HG03432 (cell line): Measurements from ENCODE around the gene ZNF638.

Experiments
- ATAC-seq: cut with Tn5 transposase; IDR thresholded peaks from one replicate; pipeline ENCODE4 v1.9.1; 2021; ENCODE audit warnings: mild to moderate bottlenecking, moderate library complexity; ENCODE audit not compliant: unreplicated experiment

The ZNF638 gene

DNA sequence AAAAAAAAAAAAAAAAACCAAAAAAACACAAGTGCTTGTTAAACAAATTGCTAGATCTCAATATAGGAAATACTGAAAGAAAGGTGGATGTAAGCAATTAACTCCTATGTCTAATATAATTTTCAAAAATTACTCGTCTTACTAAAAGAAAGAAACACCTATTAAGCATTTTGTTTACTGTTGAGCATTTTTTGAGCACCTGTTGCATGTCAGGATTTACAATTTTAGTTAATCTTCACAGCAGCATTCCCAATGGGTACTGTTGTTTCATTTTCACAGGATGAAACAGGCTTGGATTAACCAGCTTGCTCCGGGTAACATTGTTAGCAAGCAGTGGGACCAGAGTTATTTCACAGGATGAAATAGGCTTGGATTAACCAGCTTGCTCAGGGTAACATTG lies 4.8 kb downstream of the ZNF638 start:
- ATAC-seq: no peak

DNA sequence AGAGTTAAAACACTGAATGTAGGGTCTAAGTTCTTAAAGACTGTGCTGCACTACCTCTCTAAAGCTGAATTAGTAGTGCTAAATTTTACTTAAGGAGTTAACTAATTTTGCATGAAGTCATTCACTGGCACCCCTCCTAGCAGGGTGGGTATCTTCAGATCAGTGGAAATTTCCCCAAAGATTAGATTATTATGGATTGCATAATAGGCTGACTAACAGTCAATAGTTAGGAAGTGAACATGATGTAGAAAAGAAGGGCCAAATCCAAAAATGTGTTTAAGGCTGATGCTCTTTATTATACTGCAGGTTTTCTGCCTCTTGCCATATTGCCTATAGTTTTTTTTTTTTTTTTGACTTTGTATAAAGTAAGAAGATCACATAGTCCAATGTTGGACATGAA lies 5.2 kb downstream of the ZNF638 start:
- ATAC-seq: no peak

DNA sequence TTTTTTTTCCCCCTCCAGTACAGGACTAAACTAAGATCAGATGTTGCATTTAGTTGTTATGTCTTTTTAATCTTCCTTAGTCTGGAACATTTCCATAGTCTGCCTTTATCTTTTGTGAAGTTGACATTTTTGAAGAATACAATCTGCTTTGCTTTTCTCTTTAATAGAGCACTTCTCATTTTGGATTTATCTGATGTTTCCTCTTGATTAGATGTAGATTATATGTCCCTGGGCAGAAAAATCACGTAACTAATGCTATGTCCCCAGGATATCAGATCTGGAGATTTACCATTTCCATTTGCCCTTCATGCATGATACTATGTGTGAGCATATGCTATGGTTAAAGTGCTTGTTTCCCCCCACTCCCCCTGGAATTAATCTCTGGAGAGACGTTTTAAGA lies 6.2 kb downstream of the ZNF638 start:
- no peak for ATAC-seq

DNA sequence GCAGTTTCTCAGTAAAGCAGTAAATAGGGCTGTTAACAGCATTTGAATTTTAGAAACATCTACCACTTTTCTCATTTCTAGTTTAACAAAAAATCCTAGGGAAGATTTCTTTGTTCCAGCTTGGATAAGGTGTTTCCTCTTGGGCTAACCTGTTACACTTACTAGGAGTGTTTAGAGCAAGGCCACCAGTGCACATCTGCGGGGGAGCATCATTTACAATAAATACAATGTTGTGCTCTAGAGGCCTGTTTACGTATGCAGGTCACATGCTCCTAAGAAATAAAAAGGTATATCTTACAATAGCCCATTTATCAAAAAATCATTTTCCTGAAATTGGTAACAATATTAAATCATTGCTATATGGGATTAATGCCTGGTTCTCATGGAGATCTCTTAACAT lies 8.1 kb downstream of the ZNF638 start:
- no peak for ATAC-seq

DNA sequence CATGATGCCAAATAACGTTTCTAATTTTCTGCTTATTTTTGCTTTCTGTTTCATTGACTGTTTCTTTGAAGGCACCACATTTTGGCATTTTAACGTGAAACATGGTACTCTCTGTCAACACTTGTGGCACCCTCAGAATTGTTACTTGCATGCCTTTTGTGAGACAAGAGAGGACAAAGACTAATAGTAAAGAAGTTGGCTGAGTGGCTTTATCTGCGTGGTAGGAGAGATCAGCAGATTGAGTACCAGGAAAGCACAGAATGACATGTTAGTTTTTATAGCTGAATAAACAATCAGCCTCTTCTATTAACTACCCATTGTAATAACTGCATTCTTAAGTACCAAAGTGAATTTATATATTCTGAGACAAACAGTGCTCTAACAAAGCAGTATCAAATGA lies 8.6 kb downstream of the ZNF638 start:
- no peak for ATAC-seq

DNA sequence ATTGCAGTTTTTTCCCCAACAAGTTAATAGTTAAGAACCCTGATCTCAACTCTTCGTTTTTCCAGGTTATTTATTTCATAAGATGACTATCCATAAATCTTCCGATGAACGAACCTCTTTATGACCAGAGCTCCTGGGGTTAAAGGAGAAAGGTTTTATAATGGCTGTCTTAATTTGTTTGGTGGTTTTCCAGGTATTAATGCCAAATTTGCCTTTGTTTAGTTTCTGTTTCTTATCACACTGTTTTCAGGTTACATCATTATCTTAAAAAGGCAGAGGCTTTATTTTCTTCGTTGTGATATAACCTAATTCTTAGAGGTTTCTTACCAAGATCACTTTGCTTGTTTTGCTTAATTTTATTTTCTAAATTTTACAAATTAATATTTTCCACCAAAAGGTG lies 10.1 kb downstream of the ZNF638 start:
- ATAC-seq: no peak

DNA sequence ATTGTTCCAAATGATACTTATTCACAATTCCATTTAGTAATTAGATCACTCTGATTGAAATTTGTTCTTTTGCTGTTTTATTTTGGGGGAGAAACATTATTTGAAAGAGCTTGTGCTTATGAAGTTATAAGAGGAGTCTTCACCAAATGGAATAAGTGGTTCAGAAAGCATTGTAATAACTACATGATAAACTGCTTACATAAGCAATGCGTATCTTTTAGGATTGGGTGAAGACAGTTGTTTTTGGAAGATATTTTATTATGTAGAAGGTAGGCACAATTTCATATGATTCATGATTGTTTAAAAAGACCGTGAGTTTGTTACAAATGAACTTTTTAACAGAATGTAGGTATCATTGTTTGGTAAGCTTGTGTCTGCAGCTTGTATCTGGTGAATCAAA lies 14.5 kb downstream of the ZNF638 start:
- ATAC-seq: no peak

DNA sequence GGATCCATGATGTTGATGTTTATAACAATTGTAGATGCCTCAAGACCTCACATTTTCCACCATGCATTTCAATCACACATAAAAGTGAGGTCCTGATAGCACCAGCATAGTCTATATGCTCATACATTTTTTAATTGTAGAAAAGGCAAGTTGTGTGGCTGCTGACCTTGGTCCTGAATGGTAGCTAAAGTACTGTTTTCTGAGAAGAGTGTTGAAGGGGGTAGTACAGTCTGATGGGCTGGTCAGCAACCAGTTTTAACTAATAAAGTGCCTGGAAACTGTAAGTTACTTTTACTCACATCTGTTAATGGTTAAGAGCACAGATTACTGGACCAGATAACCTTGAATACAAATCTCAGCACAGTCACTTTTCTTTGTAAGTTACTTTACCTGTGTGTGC lies 15.9 kb downstream of the ZNF638 start:
- no peak for ATAC-seq

DNA sequence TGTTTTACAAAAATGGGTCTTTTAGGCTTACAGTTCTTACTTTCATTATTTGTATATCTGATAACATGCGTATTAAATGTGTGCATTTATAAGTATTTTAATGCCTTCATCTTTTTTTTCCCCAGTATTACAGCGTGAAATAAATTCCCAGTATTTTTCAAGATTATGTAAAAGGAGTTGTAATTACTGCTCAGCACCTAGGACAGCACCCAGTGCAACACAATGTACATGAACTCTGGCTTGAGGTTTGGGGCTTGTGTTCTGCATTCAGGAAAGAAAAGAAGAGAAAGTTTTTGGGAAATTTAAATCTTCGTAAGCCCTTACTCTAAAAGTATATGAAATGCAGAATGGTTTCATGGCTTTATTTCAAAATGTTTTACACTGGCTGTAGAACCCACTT lies 16.7 kb downstream of the ZNF638 start:
- ATAC-seq: no peak

DNA sequence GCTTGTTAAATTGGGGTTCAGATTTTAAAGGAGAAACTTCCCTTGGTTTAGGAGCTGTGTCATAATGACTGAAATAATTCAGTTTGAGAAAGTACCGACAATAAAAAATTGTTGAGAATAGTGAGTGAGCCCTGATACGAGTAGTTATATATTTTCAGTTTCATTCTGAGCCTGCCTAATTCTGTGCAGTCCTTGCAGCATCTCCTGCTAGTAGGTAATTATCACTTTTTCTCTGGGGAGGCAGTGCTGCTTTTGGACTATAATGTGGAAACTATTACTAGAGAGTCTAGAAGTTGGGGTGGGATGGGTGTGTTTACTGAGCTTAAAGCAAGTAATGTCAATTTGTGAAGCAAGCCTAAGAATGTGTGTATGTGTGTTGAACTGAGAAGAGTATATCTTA lies 21.7 kb downstream of the ZNF638 start:
- ATAC-seq: peak; percentile 95

DNA sequence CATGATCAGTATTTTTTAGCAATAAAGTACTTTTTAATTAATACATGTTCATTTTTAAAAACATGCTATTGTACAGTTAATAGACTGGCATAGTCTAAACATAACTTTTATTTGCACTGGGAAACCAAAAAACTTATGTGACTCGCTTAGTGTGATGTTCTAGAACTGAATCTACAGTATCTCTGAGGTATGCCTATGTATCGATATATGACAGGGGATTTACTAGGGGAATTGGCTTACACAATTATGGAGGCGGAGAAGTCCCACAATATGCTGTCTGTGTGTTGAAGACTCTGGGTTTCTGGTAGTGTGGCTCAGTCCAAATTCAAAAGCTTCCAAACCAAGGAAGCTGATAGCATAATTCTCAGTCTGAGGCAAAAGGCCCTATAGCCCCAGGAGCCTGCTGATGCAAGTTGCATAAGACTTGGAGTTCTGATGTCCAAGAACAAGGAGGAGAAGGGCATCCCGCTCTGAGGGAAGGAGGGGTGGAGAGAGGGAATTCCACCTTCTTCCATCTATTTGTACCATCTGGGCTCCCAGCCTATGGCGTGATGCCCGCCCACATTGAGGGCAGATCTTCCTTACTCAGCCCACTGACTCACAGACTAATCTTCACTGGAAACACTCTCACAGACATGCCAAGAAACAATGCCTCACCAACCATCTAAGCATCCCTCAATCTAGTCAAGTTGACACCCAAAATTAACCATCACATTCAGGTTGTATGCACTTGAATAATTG lies 27.5 kb downstream of the ZNF638 start:
- ATAC-seq: no peak

DNA sequence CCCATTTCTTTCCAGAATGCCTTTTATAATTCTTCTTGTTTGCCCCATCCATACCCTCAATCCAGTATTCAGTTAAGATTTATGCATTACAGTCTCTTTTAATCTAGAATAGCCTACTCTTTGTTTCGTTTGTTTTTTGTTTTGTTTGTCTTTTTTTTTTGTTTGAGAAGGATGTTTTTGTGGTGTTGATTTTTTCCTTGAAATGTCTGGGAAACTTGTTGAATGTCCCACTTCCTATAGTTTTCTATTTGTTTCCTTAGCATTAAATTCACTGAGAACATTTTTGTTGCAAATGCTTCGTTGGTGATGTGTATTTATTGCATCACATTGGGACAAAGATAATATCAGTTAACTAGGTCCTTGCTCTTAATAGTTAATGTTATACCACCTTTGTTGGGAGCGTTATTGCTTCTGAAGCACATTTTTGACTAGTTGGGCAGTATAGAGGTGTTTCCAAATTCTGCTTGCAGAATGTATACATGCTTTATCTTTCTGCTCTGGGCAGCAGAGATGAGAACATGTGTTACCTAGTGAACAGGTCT lies 28.9 kb downstream of the ZNF638 start:
- no peak for ATAC-seq

DNA sequence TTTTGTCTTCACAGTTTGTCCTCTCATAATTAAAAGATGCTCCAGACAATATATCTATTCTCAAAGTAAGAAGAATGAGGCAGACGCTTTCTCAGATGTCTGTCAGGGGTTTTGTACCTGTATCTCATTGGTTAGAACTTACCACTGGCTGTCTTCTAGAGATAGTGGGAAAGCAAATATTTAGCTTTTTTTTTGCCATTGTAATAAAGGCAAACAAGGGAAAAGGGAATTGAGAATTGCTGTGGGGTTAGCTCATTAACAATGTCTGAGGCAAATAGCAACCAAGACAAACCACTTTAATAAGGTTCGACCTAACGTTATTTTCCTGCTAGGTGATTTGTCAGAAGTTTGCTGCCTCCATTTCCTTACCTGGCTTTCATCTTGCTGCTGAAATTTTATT lies 30.0 kb downstream of the ZNF638 start:
- no peak for ATAC-seq

DNA sequence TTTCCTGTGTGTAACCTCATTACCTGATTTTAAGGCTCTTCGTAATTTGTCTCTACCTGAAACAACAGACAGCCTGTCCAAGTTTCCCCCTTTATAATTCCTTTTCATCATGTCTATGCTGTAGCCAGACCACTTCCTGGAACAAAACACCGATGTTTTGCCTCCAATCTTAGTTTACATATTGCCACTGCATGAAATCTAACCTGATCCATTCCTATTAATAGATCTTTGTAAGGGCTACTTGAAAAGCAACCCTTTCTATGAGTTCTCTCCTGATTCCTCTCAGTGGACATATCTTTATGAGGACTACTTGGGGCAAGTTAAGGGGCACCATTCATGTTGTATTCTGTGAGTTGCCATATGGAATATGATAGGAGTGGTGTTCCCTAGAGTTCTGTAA lies 30.9 kb downstream of the ZNF638 start:
- ATAC-seq: no peak

DNA sequence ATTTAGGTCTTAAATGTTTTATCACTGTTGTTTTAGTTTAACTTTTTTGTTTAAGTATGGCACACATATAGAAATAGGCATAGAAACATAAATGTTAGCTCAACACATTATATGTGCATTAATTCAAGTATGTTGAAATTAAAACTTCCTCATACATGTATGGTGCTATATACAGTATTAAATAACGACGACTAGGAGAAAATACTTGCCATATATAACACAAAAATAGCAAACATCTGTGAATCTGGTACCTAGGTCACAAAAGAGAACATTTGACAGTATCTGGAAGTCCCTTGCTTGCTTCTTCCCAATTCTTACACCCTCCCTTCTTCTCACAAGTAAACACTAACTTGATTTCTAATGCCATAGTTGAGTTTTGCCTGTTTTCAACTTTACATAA lies 38.4 kb downstream of the ZNF638 start:
- no peak for ATAC-seq

DNA sequence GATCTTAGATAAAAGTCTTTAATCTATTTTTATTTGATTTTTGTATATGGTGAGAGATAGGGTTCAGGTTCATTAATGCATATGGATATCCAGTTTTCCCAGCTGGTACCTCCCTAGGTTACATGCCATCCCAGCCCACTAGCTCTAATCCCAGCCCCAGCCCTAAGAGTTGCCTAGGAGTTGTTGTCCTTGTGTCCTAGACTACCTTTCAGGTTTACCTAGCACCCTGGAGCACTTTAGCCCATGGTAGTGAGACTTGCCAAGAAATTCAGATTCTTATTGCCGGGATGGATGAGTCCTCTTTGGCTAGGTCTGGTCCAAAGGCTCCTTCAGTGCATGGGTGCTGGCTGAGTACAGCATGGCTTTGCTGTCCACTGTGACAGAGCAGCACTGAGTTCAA lies 40.5 kb downstream of the ZNF638 start:
- no peak for ATAC-seq

DNA sequence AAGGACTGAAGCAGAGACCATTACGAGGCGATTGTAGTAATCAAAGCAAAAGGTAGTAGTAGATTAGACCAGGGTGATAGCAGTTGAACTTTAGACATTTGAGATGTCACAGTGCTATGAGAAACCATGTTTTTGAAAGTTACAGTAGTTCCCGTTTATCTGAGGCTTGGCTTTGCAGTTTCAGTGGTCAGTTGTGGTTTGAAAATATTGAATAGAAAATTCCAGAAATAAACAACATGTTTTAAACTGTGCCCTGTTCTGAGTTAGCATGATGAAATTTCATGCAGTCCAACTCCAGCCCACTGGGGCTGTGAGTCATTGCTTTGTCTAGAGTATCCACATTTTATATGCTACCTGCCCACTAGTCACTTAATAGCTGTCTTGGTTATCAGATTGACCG lies 47.5 kb downstream of the ZNF638 start:
- no peak for ATAC-seq

DNA sequence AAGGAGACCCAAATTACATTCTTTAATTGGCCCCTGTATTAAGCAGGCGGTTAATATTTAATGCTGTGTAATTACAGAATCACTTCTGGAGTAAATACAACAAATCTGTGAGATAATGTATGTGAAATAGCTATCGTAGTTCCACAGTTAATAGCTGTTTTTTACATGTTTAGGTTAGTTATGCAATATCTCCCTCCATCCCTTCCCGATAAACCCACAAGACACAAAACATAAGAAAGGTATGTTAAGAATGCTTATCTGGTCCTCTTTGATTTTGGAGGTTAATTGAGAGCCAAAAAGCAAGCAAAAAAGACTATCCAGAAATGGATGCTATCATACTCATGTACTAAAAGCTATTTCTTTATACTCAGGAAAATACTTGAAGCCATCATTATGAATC lies 49.1 kb downstream of the ZNF638 start:
- no peak for ATAC-seq

DNA sequence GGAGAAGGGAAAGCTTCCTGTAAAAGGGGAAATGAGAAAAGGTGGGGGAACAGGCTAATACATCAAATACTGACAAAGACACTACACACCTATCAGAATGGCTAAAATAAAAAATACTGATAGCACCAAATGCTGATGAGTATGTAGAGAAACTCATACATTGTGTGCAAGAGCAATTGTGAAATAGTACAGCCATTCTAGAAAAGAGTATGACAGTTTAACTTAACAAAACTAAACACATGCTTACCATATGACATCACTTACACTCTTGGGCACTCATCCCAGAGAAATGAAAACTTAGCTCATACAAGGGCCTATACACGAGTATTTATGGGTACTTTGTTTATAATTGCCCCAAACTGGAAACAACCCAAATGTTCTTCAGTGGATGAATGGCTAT lies 53.4 kb downstream of the ZNF638 start:
- ATAC-seq: no peak

DNA sequence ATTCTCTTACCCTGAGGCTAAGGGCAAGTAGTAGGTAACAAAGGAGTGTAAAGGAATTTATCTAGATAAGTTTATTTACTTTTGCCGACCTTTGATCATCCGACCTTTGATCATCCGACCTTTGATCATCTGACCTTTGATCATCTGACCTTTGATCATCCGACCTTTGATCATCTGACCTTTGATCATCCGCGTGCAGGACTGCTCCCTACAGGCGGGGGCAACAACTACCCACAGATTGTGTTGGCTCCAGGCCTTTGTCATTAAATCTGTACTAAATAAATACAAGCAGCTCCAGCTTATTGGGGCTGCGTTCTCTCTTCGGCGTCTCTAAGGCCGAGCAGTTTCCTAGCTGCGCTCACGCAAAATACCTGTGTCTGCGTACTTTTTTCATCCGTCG lies 56.6 kb downstream of the ZNF638 start:
- no peak for ATAC-seq

DNA sequence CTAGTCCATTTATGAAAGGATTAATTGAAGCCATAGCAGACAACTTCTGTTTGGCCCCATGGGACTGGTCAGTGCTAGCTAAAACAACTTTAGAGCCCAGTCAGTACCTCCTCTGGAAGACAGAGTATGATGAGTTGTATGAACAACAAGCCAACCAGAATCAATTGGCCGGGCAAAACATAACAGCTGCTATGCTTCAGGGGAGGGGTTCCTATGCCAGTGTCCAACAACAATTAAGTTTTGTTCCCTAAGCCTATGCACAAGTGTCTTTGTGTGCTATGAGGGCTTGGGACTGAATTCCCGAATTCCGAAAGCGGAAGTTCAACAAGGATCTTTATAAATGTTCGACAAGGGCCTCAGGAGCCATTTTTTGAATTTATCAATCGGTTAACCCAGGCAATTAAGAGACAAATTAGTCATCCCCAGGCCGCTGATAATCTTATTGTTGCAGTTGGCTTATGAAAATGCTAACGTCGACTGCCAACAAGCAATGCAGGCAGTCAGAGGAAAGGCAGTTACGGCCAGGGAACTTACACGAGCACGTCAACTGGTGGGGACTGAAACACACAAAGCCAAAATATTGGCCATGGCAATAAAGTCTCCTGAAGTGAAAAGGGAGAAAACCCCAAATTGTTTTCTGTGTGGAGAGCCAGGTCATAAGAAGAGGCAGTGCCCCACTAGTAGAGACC lies 57.9 kb downstream of the ZNF638 start:
- no peak for ATAC-seq

DNA sequence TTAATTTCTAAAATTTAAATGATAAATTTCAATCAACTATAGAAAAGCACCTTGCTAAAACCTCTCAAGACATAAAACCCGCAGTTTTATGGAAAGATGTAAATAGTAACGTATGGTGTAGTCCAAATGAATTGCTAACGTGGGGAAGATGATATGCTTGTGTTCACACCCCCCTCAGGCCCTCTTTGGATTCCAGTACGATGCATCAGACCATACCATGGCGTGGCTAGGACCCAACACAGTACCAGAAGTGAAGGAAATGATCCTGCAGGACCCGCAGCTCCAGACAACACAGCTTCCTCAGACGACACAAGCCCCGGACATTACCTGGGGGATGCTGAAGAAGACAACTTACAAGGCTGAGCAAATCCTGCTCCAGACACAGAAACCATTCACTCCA lies 61.6 kb downstream of the ZNF638 start:
- ATAC-seq: no peak

DNA sequence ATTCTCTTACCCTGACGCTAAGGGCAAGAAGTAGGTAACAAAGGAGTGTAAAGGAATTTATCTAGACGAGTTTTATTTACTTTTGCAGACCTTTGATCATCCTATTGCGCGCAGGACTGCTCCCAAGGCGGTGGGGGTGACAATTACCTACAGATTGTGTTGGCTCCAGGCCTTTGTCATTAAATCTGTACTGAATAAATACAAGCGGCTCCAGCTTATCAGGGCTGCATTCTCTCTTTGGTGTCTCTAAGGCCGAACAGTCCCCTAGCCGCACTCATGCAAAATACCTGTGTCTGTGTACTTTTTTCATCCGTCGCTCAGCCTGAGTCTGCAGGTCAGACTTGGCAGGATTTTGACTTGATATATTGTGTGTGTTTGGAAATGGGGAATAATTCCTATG lies 63.9 kb downstream of the ZNF638 start:
- no peak for ATAC-seq
